T1000 (cell line): Measurements from ENCODE around the gene TDRD10.

Source experiments
- DNase-seq: peaks from one replicate; lab custom pipeline; 2025; ENCODE audit warnings: mixed read lengths; lab: John Stamatoyannopoulos, UW

The TDRD10 gene

GRCh38 chr1:154578058-154578418, 76.0 kb downstream of the TDRD10 start:
- no peak for DNase-seq

GRCh38 chr1:154579374-154579773, 77.4 kb downstream of the TDRD10 start:
- no peak for DNase-seq

- no peak for DNase-seq
These were observed 79.7 kb downstream of the TDRD10 start for GRCh38 chr1:154581766-154582165.

- no peak for DNase-seq
These were observed 80.9 kb downstream of the TDRD10 start for GRCh38 chr1:154582885-154583284.

- DNase-seq = no peak
These were observed 81.8 kb downstream of the TDRD10 start for GRCh38 chr1:154583773-154584172.

- DNase-seq = no peak
These were observed 82.4 kb downstream of the TDRD10 start for GRCh38 chr1:154584267-154584994.

GRCh38 chr1:154586231-154586630, 84.2 kb downstream of the TDRD10 start:
- DNase-seq = no peak

GRCh38 chr1:154586641-154587040, 84.6 kb downstream of the TDRD10 start:
- no peak for DNase-seq

- DNase-seq = no peak
These were observed 87.8 kb downstream of the TDRD10 start for GRCh38 chr1:154589780-154590179.

GRCh38 chr1:154590756-154591155, 88.7 kb downstream of the TDRD10 start:
- no peak for DNase-seq

- no peak for DNase-seq
These were observed 89.2 kb downstream of the TDRD10 start for GRCh38 chr1:154591206-154591605.

- no peak for DNase-seq
These were observed 91.4 kb downstream of the TDRD10 start for GRCh38 chr1:154593390-154593789.

- DNase-seq = no peak
These were observed 92.8 kb downstream of the TDRD10 start for GRCh38 chr1:154594811-154595210.

- no peak for DNase-seq
These were observed 93.6 kb downstream of the TDRD10 start for GRCh38 chr1:154595621-154596020.
